PC-9 (cell line): ENCODE measurements around the gene WNT3. TPM values are rescaled to one million over a fixed set of nuclear protein-coding genes. Genes with fewer than 3 reads are reported as not detected.

ENCODE experiments used
- BruUV-seq: library from RNA; stranded (reverse); fragments of 400-500 nt; replicated peaks from 2 replicates; lab custom pipeline; 2021; lab: Mats Ljungman, UMichigan
- CTCF ChIA-PET: fragments of 300-600 bp; sonication (Branson Sonifier 250); formaldehyde crosslinking; loops from one replicate; lab custom pipeline; 2022; ENCODE audit warnings: antibody characterized with exemption; lab: Charles Lee
- POLR2A ChIA-PET: fragments of 300-600 bp; sonication (Branson Sonifier 250); formaldehyde crosslinking; loops from one replicate; lab custom pipeline; 2022; ENCODE audit warnings: antibody characterized with exemption; ENCODE audit not compliant: unreplicated experiment; lab: Charles Lee
- DNase-seq, 2 experiments: peaks; one replicate each; pipeline versions ENCODE4 v3.0.0 to v3.0.0-alpha.2; 2015 to 2022; ENCODE audit warnings: mixed read lengths in 1 of 2
- H2AFZ ChIP-seq: fragments of 200-600 bp; sonication (generic); 2 replicates; pipeline ENCODE4 v1.8.1; 2017; ENCODE audit warnings: antibody characterized with exemption
- H3F3A ChIP-seq: fragments of 200-600 bp; sonication (generic); 2 replicates; pipeline ENCODE4 v1.8.1; 2017; ENCODE audit warnings: antibody characterized with exemption, mild to moderate bottlenecking, low read depth; ENCODE audit not compliant: insufficient read depth
- H3K27ac ChIP-seq: fragments of 200-600 bp; sonication (generic); 2 replicates; pipeline ENCODE4 v1.6.1; 2016; ENCODE audit warnings: mixed run types
- H3K27me3 ChIP-seq: fragments of 200-600 bp; sonication (generic); 2 replicates; pipeline ENCODE4 v1.6.1; 2016; ENCODE audit warnings: low read depth, mixed run types; ENCODE audit not compliant: insufficient read depth
- H3K36me3 ChIP-seq: fragments of 200-600 bp; sonication (generic); 2 replicates; pipeline ENCODE4 v1.6.1; 2016; ENCODE audit warnings: low read depth, mixed run types
- H3K4me1 ChIP-seq: fragments of 200-600 bp; sonication (generic); replicated peaks from 2 replicates; pipeline ENCODE4 v1.6.1; 2016; ENCODE audit warnings: mixed run types; ENCODE audit not compliant: insufficient read depth
- H3K4me2 ChIP-seq: fragments of 200-600 bp; sonication (generic); 2 replicates; pipeline ENCODE4 v1.6.1; 2017; ENCODE audit warnings: mixed run types
- H3K4me3 ChIP-seq: fragments of 200-600 bp; sonication (generic); 2 replicates; pipeline ENCODE4 v1.6.1; 2016; ENCODE audit warnings: mixed run types
- H3K79me2 ChIP-seq: fragments of 200-600 bp; sonication (generic); 2 replicates; pipeline ENCODE4 v1.6.1; 2017; ENCODE audit warnings: low read depth, mixed run types
- H3K9me2 ChIP-seq: fragments of 200-600 bp; sonication (generic); 2 replicates; pipeline ENCODE4 v1.8.1; 2017; ENCODE audit warnings: mild to moderate bottlenecking; ENCODE audit not compliant: insufficient read depth
- H3K9me3 ChIP-seq: fragments of 200-600 bp; sonication (generic); 2 replicates; pipeline ENCODE4 v1.8.1; 2016; ENCODE audit warnings: low read depth; ENCODE audit not compliant: insufficient read depth
- H4K20me1 ChIP-seq: fragments of 200-600 bp; sonication (generic); 2 replicates; pipeline ENCODE4 v1.8.1; 2017; ENCODE audit not compliant: insufficient read depth
- EZH2 ChIP-seq: fragments of 200-600 bp; sonication (generic); IDR thresholded peaks from 2 replicates; pipeline ENCODE4 v1.8.0; 2017; ENCODE audit warnings: antibody characterized with exemption, low read depth
- intact Hi-C: fragments of 100-400 bp; cut with micrococcal nuclease; formaldehyde crosslinking; loops from one replicate; pipeline ENCODE4 v1.10.0; 2022; ENCODE audit not compliant: unreplicated experiment
- total RNA-seq: library from RNA; stranded (reverse); gene quantifications from 2 replicates; pipeline ENCODE4 v1.2.3, GENCODE V29; 2021
- TF ChIP-seq, protein P1 (sequence below): fragments of 200-600 bp; sonication (generic); conservative IDR thresholded peaks from 2 replicates; pipeline ENCODE4 v1.6.1; 2017; ENCODE audit warnings: mixed run types, antibody characterized with exemption, mild to moderate bottlenecking, moderate library complexity

The WNT3 gene
- total RNA-seq, 1 experiment from 2014 or later = 14.0 TPM

DNA sequence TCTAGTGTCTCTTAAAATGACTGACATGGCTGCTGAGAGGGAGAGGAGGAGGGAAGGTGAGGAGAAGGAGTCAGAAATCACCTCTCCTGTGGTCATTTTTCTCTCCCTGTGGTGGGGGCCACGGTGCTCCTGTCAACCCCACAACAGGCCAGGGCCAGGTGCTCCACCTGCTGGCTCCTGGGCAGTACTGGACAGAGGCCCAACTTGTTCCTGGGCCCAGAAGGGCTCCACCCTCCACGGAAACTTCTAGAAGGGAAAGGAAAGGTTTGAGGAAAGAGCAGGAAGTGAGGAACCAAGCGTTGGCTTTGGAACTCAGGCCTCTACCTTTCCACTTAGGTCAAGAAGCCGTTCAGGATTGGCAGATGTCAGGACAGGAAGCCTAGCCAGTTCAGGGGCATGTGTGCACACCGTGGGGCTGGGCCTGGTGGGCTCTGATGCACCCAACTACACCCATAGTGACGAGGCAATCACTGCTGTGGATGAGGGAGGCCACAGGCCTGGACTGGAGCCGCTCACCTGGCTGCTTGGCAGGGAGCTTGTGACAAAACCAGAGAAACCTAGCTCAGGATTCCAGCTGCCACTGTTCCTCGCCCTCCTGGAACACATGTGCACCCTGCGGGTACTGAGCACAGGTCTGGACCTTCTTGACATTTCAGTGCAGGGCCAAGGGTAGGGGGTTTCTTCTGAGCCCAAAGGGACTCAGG lies 36.1 kb downstream of the WNT3 start:
- Histone ChIP-seq H2AFZ (no peak overlapping the region), H3K4me2 (no peak overlapping the region), H3K9me2 (no peaks in the 10 kb centered on the region), H3F3A (peaks cover 5% of the 10 kb centered on the region; the same call in 1 of the 2 replicates), H3K27ac (no peak overlapping the region), H3K4me1 (peaks cover 33% of the 10 kb centered on the region), H3K36me3 (no peaks in the 10 kb centered on the region), H3K9me3 (no peaks in the 10 kb centered on the region), H3K4me3 (no peak overlapping the region), H4K20me1 (no peaks in the 10 kb centered on the region), H3K27me3 (no peaks in the 10 kb centered on the region), H3K79me2 (no peaks in the 10 kb centered on the region)
- no TSS peak for BruUV-seq
- DNase-seq = peak; percentile 52 to 57
- TF ChIP-seq, protein P1, sequence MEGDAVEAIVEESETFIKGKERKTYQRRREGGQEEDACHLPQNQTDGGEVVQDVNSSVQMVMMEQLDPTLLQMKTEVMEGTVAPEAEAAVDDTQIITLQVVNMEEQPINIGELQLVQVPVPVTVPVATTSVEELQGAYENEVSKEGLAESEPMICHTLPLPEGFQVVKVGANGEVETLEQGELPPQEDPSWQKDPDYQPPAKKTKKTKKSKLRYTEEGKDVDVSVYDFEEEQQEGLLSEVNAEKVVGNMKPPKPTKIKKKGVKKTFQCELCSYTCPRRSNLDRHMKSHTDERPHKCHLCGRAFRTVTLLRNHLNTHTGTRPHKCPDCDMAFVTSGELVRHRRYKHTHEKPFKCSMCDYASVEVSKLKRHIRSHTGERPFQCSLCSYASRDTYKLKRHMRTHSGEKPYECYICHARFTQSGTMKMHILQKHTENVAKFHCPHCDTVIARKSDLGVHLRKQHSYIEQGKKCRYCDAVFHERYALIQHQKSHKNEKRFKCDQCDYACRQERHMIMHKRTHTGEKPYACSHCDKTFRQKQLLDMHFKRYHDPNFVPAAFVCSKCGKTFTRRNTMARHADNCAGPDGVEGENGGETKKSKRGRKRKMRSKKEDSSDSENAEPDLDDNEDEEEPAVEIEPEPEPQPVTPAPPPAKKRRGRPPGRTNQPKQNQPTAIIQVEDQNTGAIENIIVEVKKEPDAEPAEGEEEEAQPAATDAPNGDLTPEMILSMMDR = peak; percentile 93
- TF ChIP-seq EZH2 = no peak
- ChIA-PET CTCF (interaction anchor here (0.5 kb wide), 1 partner anchor 446 kb away, joined by 6 read pairs; no protein-coding TSS in a partner anchor), POLR2A (no interaction called here)
- intact Hi-C loops = loop anchor here (10.0 kb wide), 1 partner anchor 162 kb away; no protein-coding TSS in a partner anchor

DNA sequence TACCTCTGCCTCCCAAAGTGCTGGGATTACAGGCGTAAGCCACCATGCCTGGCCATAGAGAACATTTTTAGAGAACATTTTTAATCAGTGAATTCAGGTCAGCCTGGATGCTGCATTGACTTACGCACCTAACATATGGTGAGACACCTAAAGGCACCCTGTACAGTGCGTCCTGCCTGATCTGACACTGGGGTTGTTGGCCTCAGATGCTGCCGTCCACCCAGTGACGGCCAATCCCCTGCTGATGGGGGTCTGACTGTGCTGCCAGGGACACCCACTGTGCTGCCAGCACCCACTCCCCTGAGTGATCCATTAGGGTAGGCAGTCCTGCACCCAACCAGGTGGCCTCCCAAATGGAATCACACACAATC lies 38.5 kb downstream of the WNT3 start:
- no peak overlapping the region for H3K4me2 ChIP-seq
- no peaks in the 10 kb centered on the region for H3K27me3 ChIP-seq
- H3K4me1 ChIP-seq = peaks cover 14% of the 10 kb centered on the region
- no peak overlapping the region for H3K27ac ChIP-seq
- no peaks in the 10 kb centered on the region for H3K9me2 ChIP-seq
- TF ChIP-seq, protein P1 = no peak
- TF ChIP-seq EZH2 = no peak
- intact Hi-C loops = loop anchor here (10.0 kb wide), 1 partner anchor 165 kb away; no protein-coding TSS in a partner anchor
- CTCF ChIA-PET = no interaction called here
- no peak overlapping the region for H3K4me3 ChIP-seq
- H3K36me3 ChIP-seq = no peaks in the 10 kb centered on the region
- DNase-seq = peak in 1 of 2 experiments; percentile 6
- no peaks in the 10 kb centered on the region for H3K9me3 ChIP-seq
- H2AFZ ChIP-seq = no peak overlapping the region
- BruUV-seq = no TSS peak
- no peaks in the 10 kb centered on the region for H3K79me2 ChIP-seq
- H4K20me1 ChIP-seq = no peaks in the 10 kb centered on the region
- POLR2A ChIA-PET = no interaction called here
- H3F3A ChIP-seq = peaks cover 10% of the 10 kb centered on the region; the same call in 1 of the 2 replicates

DNA sequence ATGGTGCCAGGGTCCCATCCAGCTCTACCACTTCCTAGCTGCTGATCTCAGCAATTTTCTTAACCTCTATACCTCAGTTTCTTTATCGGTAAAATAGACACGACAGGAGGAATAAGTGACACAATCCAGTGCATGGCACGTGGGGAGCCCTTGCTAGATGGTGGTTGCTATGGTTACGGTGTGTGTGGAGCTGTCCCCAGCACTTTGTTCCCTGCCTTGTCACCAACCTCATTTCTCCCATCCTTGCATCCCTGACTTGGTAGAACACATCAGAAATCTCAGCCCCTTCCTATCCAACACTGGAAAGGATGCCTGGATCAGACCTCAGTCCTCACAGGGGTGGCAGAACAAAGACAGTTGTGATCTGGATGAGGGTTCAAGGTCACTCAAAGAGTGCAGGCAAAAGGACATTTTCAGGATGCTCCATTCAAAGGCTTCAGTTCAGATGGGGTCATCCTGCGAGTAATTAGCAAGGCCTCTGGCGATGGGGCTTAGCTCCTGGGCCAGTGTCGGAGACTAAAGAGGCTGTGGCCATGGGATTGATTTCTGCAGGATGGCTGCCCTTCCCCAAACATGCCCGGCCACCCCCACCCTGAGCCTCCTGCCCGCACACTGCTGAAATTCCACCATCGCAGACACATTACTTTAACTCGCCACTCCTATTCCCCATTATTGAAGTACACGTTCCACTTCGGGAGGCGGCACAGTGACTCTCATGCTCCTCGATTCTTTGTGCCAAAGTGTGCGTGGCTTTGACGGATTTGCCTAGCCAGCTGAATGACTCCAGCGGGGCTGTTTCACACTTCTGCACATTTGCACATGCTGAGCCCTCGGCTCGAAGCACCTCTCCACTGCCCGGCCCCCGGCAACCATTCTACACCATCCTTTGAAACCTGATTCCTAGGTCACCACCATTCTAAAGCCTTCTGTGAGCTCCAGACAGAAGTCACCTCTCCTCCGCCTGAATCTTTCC lies 40.3 kb downstream of the WNT3 start:
- Histone ChIP-seq H3K4me3 (no peak overlapping the region), H2AFZ (no peak overlapping the region), H3K36me3 (no peaks in the 10 kb centered on the region), H3K27ac (no peak overlapping the region), H3F3A (peaks cover 14% of the 10 kb centered on the region; the same call in 1 of the 2 replicates), H3K79me2 (no peaks in the 10 kb centered on the region), H3K4me1 (peaks cover 10% of the 10 kb centered on the region), H3K9me2 (no peaks in the 10 kb centered on the region), H4K20me1 (no peaks in the 10 kb centered on the region), H3K27me3 (no peaks in the 10 kb centered on the region), H3K9me3 (no peaks in the 10 kb centered on the region), H3K4me2 (no peak overlapping the region)
- BruUV-seq = no TSS peak
- POLR2A ChIA-PET = no interaction called here
- no peak for TF ChIP-seq EZH2
- TF ChIP-seq, protein P1 = no peak
- intact Hi-C loops = no loop called here
- CTCF ChIA-PET = interaction anchor here (0.7 kb wide), 1 partner anchor 34 kb away, joined by 3 read pairs; no protein-coding TSS in a partner anchor
- peak in 1 of 2 experiments; percentile 22 for DNase-seq
